IMR-90 (cell line): ENCODE results near the gene KCNV2. TPM values are rescaled to one million over a fixed set of nuclear protein-coding genes. Genes with fewer than 3 reads are reported as not detected.
A peak's percentile ranks its signal among the peaks of the same experiment; 100 is the strongest.

Experiments
- ATAC-seq: fragments of 200-7000 bp; cut with Tn5 transposase; 2 replicates; pipeline ENCODE4 v1.9.1; 2020; ENCODE audit warnings: low read depth, mild to moderate bottlenecking, moderate library complexity
- BruUV-seq: library from RNA; stranded (reverse); fragments of 400-500 nt; replicated peaks from 2 replicates; lab custom pipeline; 2021; lab: Mats Ljungman, UMichigan
- CTCF ChIA-PET: fragments of 300-600 bp; formaldehyde crosslinking; extraction: SDS; loops from one replicate; lab custom pipeline; 2021; ENCODE audit warnings: antibody characterized with exemption; lab: Yijun Ruan, JAX
- POLR2A ChIA-PET: fragments of 300-600 bp; sonication (Branson Sonifier 250); formaldehyde crosslinking; loops from one replicate; lab custom pipeline; 2022; ENCODE audit warnings: antibody characterized with exemption; ENCODE audit not compliant: unreplicated experiment; lab: Charles Lee
- DNase-seq: peaks from one replicate; pipeline ENCODE4 v3.0.0; 2013
- H2AFZ ChIP-seq: replicated peaks from 2 replicates; pipeline ENCODE3; 2013; ENCODE audit warnings: low read length, mild to moderate bottlenecking; ENCODE audit not compliant: poor library complexity
- H2AK5ac ChIP-seq: 2 replicates; pipeline ENCODE4 v1.6.1; 2013; ENCODE audit warnings: low read depth, low read length, inconsistent platforms
- H2AK9ac ChIP-seq: replicated peaks from 2 replicates; pipeline ENCODE3; 2013; ENCODE audit warnings: mild to moderate bottlenecking, low read depth, low read length, moderate library complexity; ENCODE audit not compliant: poor library complexity
- H2BK120ac ChIP-seq: 2 replicates; pipeline ENCODE4 v1.6.1; 2013; ENCODE audit warnings: low read depth, low read length, inconsistent platforms
- H2BK15ac ChIP-seq: 3 replicates; pipeline ENCODE4 v1.6.1; 2013; ENCODE audit warnings: low read depth, low read length, inconsistent platforms
- H2BK20ac ChIP-seq: 2 replicates; pipeline ENCODE4 v1.6.1; 2013; ENCODE audit warnings: low read depth, mild to moderate bottlenecking, inconsistent platforms, low read length, moderate library complexity
- H2BK5ac ChIP-seq: 2 replicates; pipeline ENCODE4 v1.6.1; 2013; ENCODE audit warnings: mild to moderate bottlenecking, low read depth, low read length, inconsistent platforms; ENCODE audit not compliant: poor library complexity, severe bottlenecking
- H3K14ac ChIP-seq: replicated peaks from 2 replicates; pipeline ENCODE4 v1.6.1; 2013; ENCODE audit warnings: low read depth, low read length, inconsistent platforms
- H3K18ac ChIP-seq: 2 replicates; pipeline ENCODE4 v1.6.1; 2013; ENCODE audit warnings: low read depth, low read length, control low read depth
- H3K23ac ChIP-seq: 2 replicates; pipeline ENCODE4 v1.6.1; 2013; ENCODE audit warnings: low read depth, low read length, inconsistent platforms
- H3K27ac ChIP-seq: 2 replicates; pipeline ENCODE4 v1.5.1; 2013; ENCODE audit warnings: mild to moderate bottlenecking, control low read depth, low read length; ENCODE audit not compliant: insufficient read depth
- H3K27me3 ChIP-seq: 2 replicates; pipeline ENCODE4 v1.6.1; 2013; ENCODE audit warnings: low read length; ENCODE audit not compliant: control insufficient read depth, insufficient read depth
- H3K36me3 ChIP-seq: 2 replicates; pipeline ENCODE4 v1.6.1; 2013; ENCODE audit warnings: low read length, mixed read lengths; ENCODE audit not compliant: control insufficient read depth, insufficient read depth
- H3K4ac ChIP-seq: 2 replicates; pipeline ENCODE4 v1.6.1; 2013; ENCODE audit warnings: low read depth, low read length, inconsistent platforms
- H3K4me1 ChIP-seq: 2 replicates; pipeline ENCODE4 v1.6.1; 2013; ENCODE audit warnings: low read length, mixed read lengths; ENCODE audit not compliant: control insufficient read depth, insufficient read depth
- H3K4me2 ChIP-seq: 2 replicates; pipeline ENCODE4 v1.6.1; 2013; ENCODE audit warnings: low read depth, mild to moderate bottlenecking, control low read depth, low read length, moderate library complexity
- H3K4me3 ChIP-seq: 2 replicates; pipeline ENCODE4 v1.5.1; 2013; ENCODE audit warnings: low read depth, mild to moderate bottlenecking, control low read depth, low read length, moderate library complexity; ENCODE audit not compliant: insufficient read depth
- H3K56ac ChIP-seq: 2 replicates; pipeline ENCODE4 v1.6.1; 2013; ENCODE audit warnings: low read length, inconsistent platforms; ENCODE audit not compliant: insufficient read depth; ENCODE audit errors: extremely low read depth
- H3K79me1 ChIP-seq, 2 experiments: 2 replicates each; pipeline ENCODE4 v1.6.1; 2013; ENCODE audit warnings: low read length in 2 of 2, inconsistent platforms in 1 of 2, low read depth in 1 of 2
- H3K9ac ChIP-seq: 2 replicates; pipeline ENCODE4 v1.6.1; 2013; ENCODE audit warnings: low read depth, low read length, control low read depth
- H3K9me1 ChIP-seq: 2 replicates; pipeline ENCODE4 v1.6.1; 2013; ENCODE audit warnings: low read length, inconsistent platforms; ENCODE audit not compliant: insufficient read depth
- H3K9me3 ChIP-seq: 2 replicates; pipeline ENCODE4 v1.6.1; 2013; ENCODE audit warnings: low read length; ENCODE audit not compliant: control insufficient read depth, insufficient read depth
- H4K20me1 ChIP-seq: 2 replicates; pipeline ENCODE4 v1.6.1; 2013; ENCODE audit warnings: low read length, inconsistent platforms; ENCODE audit not compliant: insufficient read depth
- H4K5ac ChIP-seq: 2 replicates; pipeline ENCODE4 v1.6.1; 2013; ENCODE audit warnings: mild to moderate bottlenecking, low read depth, low read length, control low read depth
- H4K8ac ChIP-seq, 2 experiments: 2 replicates each; pipeline ENCODE4 v1.6.1; 2013; ENCODE audit warnings: low read depth in 2 of 2, low read length in 2 of 2, control low read depth in 1 of 2, inconsistent platforms in 1 of 2
- H4K91ac ChIP-seq: 2 replicates; pipeline ENCODE4 v1.6.1; 2013; ENCODE audit warnings: low read depth, low read length, inconsistent platforms; ENCODE audit not compliant: insufficient read depth
- NFE2L2 ChIP-seq: fragments of 150-350 bp; IDR thresholded peaks from 2 replicates; pipeline ENCODE4 v1.6.1; 2016; ENCODE audit warnings: low read depth, mild to moderate bottlenecking, low read length
- RAD21 ChIP-seq: IDR thresholded peaks from 2 replicates; pipeline ENCODE4 v1.6.1; 2012; ENCODE audit warnings: low read length, improper control_type of control experiment
- RFX5 ChIP-seq: IDR thresholded peaks from 2 replicates; pipeline ENCODE4 v1.8.0; 2012; ENCODE audit warnings: low read depth, mild to moderate bottlenecking, low read length, moderate library complexity
- SMC3 ChIP-seq: fragments of 150-350 bp; IDR thresholded peaks from 2 replicates; pipeline ENCODE4 v1.6.1; 2016; ENCODE audit warnings: low read depth, mild to moderate bottlenecking, antibody characterized with exemption, low read length, moderate library complexity
- WGBS, 2 experiments: methylation state at CpG; one replicate each; pipeline versions ENCODE4 v1.1.5 to v1.1.7; 2013; ENCODE audit warnings: missing lambda C conversion rate in 2 of 2; ENCODE audit not compliant: insufficient read length in 1 of 2; ENCODE audit errors: extremely low coverage in 2 of 2; 5-methylcytosine and 5-hydroxymethylcytosine counted together
- dilution Hi-C: fragments of 300-500 bp; cut with HindIII; formaldehyde crosslinking; loops from one replicate; pipeline ENCODE4 v1.14.3; 2018; ENCODE audit warnings: low sequenced_read_pairs; ENCODE audit not compliant: unreplicated experiment
- in situ Hi-C: fragments of 300-500 bp; cut with MboI; formaldehyde crosslinking; loops from 3 replicates; pipeline ENCODE4 v1.14.3; 2019; ENCODE audit warnings: low sequenced_read_pairs, inconsistent platforms, mixed read lengths
- intact Hi-C: fragments of 100-400 bp; cut with micrococcal nuclease; formaldehyde crosslinking; loops from 2 replicates; pipeline ENCODE4 v1.10.0; 2022
- polyA plus RNA-seq, 3 experiments: library from polyadenylated mRNA; depleted of rRNA; stranded (reverse); fragments of >200 nt; gene quantifications; 2 replicates each; pipeline ENCODE4 v1.2.3, GENCODE V29; 2012; ENCODE audit warnings: low replicate concordance in 1 of 3
- total RNA-seq: library from RNA; depleted of rRNA; stranded (reverse); fragments of >200 nt; gene quantifications from 2 replicates; pipeline ENCODE4 v1.2.3, GENCODE V29; 2012
- TF ChIP-seq, protein P1 (sequence below): conservative IDR thresholded peaks from 2 replicates; pipeline ENCODE4 v1.5.1; 2012; ENCODE audit warnings: mild to moderate bottlenecking, low read depth, low read length, improper control_type of control experiment

KCNV2 gene
- total and polyA plus RNA-seq, 2 of the 4 experiments (the other 2 are of a cell fraction) = not detected

- peak overlapping the region; percentile 31 for H2BK5ac ChIP-seq
- no peak overlapping the region for H2AK9ac ChIP-seq
- no peak overlapping the region for H3K27ac ChIP-seq
- peak overlapping the region; percentile 39 for H3K4ac ChIP-seq
- H3K9me1 ChIP-seq = peaks cover 7% of the 10 kb centered on the region
- no peak overlapping the region for H3K4me3 ChIP-seq
- WGBS, 2 experiments = 0% methylated on average over 2 of the region's 5 CpGs; no CpG with 5 or more reads in 1 of the 2 experiments
- H4K91ac ChIP-seq = no peak overlapping the region
- no peak overlapping the region for H3K23ac ChIP-seq
- H2AK5ac ChIP-seq = no peak overlapping the region
- H2BK20ac ChIP-seq = no peak overlapping the region
- in situ Hi-C loops (loop anchor here (10.0 kb wide), 2 partner anchors 493 to 593 kb away; no protein-coding TSS in a partner anchor), dilution Hi-C loops (no loop called here), intact Hi-C loops (loop anchor here (1.0 to 10.0 kb wide), 6 partner anchors 107 to 713 kb away; partner anchors contain the start of genes SMARCA2 and VLDLR)
- ChIA-PET CTCF (interaction anchor here (0.5 to 1.8 kb wide), 23 partner anchors 8 to 596 kb away, joined by 3 to 8 read pairs (median 3); partner anchors contain the start of gene PUM3), POLR2A (interaction anchor here (0.5 kb wide), 1 partner anchor 63 kb away, joined by 3 read pairs; no protein-coding TSS in a partner anchor)
- peak; percentile 90 for ATAC-seq
- TF ChIP-seq RFX5 = no peak
- peak; percentile 51 for TF ChIP-seq SMC3
- peak; percentile 64 for TF ChIP-seq RAD21
- TF ChIP-seq NFE2L2 = no peak
- TF ChIP-seq, protein P1, sequence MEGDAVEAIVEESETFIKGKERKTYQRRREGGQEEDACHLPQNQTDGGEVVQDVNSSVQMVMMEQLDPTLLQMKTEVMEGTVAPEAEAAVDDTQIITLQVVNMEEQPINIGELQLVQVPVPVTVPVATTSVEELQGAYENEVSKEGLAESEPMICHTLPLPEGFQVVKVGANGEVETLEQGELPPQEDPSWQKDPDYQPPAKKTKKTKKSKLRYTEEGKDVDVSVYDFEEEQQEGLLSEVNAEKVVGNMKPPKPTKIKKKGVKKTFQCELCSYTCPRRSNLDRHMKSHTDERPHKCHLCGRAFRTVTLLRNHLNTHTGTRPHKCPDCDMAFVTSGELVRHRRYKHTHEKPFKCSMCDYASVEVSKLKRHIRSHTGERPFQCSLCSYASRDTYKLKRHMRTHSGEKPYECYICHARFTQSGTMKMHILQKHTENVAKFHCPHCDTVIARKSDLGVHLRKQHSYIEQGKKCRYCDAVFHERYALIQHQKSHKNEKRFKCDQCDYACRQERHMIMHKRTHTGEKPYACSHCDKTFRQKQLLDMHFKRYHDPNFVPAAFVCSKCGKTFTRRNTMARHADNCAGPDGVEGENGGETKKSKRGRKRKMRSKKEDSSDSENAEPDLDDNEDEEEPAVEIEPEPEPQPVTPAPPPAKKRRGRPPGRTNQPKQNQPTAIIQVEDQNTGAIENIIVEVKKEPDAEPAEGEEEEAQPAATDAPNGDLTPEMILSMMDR = peak; percentile 71
- no peaks in the 10 kb centered on the region for H3K9me3 ChIP-seq
- no peak overlapping the region for H3K14ac ChIP-seq
- H3K4me1 ChIP-seq = peaks cover 8% of the 10 kb centered on the region
- no peaks in the 10 kb centered on the region for H3K79me1 ChIP-seq
- peak overlapping the region; percentile 37; the same call in 1 of the 2 replicates for H3K4me2 ChIP-seq
- H2AFZ ChIP-seq = no peak overlapping the region
- H4K8ac ChIP-seq = peak overlapping the region in 1 of 2 experiments; percentile 4; a peak in 1 of 4 replicates
- H2BK120ac ChIP-seq = no peak overlapping the region
- no peaks in the 10 kb centered on the region for H4K20me1 ChIP-seq
- DNase-seq = peak; percentile 71
- no peak overlapping the region for H3K56ac ChIP-seq
- no peak overlapping the region for H3K9ac ChIP-seq
- no peaks in the 10 kb centered on the region for H3K27me3 ChIP-seq
- peak overlapping the region; percentile 19; the same call in 1 of the 2 replicates for H4K5ac ChIP-seq
- H2BK15ac ChIP-seq = no peak overlapping the region
- BruUV-seq = no TSS peak
- H3K18ac ChIP-seq = peak overlapping the region; percentile 26
- no peaks in the 10 kb centered on the region for H3K36me3 ChIP-seq
Observed at GRCh38 chr9:2727966-2728613, 10.8 kb downstream of the KCNV2 start.
